SK-N-SH (cell line): Measurements from ENCODE around the gene DHX57. TPM values are rescaled to one million over a fixed set of nuclear protein-coding genes. Genes with fewer than 3 reads are reported as not detected.

ENCODE experiments used
- CTCF ChIA-PET: fragments of 300-600, 350-600 bp; formaldehyde crosslinking; extraction: SDS; loops from one replicate; lab custom pipeline; 2021; lab: Yijun Ruan, JAX
- POLR2A ChIA-PET: fragments of 350-600 bp; sonication (Branson Sonifier 250); formaldehyde crosslinking; extraction: SDS; loops from one replicate; lab custom pipeline; 2020; ENCODE audit warnings: antibody characterized with exemption, inconsistent platforms; lab: Yijun Ruan, JAX
- DNase-seq: peaks from one replicate; pipeline ENCODE4 v3.0.0; 2012
- H2AFZ ChIP-seq: fragments of 200-600 bp; sonication (generic); 2 replicates; pipeline ENCODE4 v1.8.1; 2016; ENCODE audit warnings: antibody characterized with exemption, mild to moderate bottlenecking, low read depth
- H3F3A ChIP-seq: fragments of 200-600 bp; sonication (generic); replicated peaks from 2 replicates; pipeline ENCODE3; 2016; ENCODE audit warnings: antibody characterized with exemption, mild to moderate bottlenecking; ENCODE audit not compliant: insufficient read depth
- H3K27ac ChIP-seq, 2 experiments: fragments of 200-500 bp in 1 of 2; fragments of 200-600 bp in 1 of 2; sonication (Bioruptor generic) in 1 of 2; sonication (generic), shearing (Covaris generic) in 1 of 2; 2 replicates each; pipeline versions ENCODE4 v1.5.1 to v1.6.1; 2014 to 2016; ENCODE audit warnings: low read depth in 2 of 2, inconsistent platforms in 1 of 2, low read length in 1 of 2, mild to moderate bottlenecking in 1 of 2, mixed read lengths in 1 of 2
- H3K27me3 ChIP-seq: fragments of 200-600 bp; sonication (generic), shearing (Covaris generic); 2 replicates; pipeline ENCODE4 v1.6.1; 2016; ENCODE audit warnings: mixed run types; ENCODE audit not compliant: insufficient read depth
- H3K36me3 ChIP-seq, 2 experiments: fragments of 200-500 bp in 1 of 2; fragments of 200-600 bp in 1 of 2; sonication (Bioruptor generic) in 1 of 2; sonication (generic) in 1 of 2; replicated peaks in 1 of 2; 2 replicates each; pipeline versions ENCODE3 to v1.5.1; 2014 to 2016; ENCODE audit warnings: low read length in 1 of 2, mild to moderate bottlenecking in 1 of 2; ENCODE audit not compliant: insufficient read depth in 2 of 2, control insufficient read depth in 1 of 2
- H3K4me1 ChIP-seq, 2 experiments: fragments of 200-500 bp in 1 of 2; fragments of 200-600 bp in 1 of 2; sonication (Bioruptor generic) in 1 of 2; sonication (generic), shearing (Covaris generic) in 1 of 2; 2 replicates each; pipeline versions ENCODE4 v1.5.1 to v1.6.1; 2014 to 2016; ENCODE audit warnings: low read depth in 1 of 2, low read length in 1 of 2, mixed run types in 1 of 2; ENCODE audit not compliant: insufficient read depth in 2 of 2, control insufficient read depth in 1 of 2
- H3K4me2 ChIP-seq: fragments of 200-600 bp; sonication (generic), shearing (Covaris generic); 2 replicates; pipeline ENCODE4 v1.6.1; 2017; ENCODE audit warnings: mixed run types
- H3K4me3 ChIP-seq, 2 experiments: fragments of 200-500 bp in 1 of 2; fragments of 200-600 bp in 1 of 2; sonication (Bioruptor generic) in 1 of 2; sonication (generic), shearing (Covaris generic) in 1 of 2; 2 replicates each; pipeline versions ENCODE4 v1.5.1 to v1.8.1; 2014 to 2016; ENCODE audit warnings: low read depth in 2 of 2, inconsistent platforms in 1 of 2, low read length in 1 of 2, mild to moderate bottlenecking in 1 of 2, mixed read lengths in 1 of 2, moderate library complexity in 1 of 2
- H3K79me2 ChIP-seq: fragments of 200-600 bp; sonication (generic); 2 replicates; pipeline ENCODE4 v1.8.1; 2017; ENCODE audit warnings: mild to moderate bottlenecking; ENCODE audit not compliant: insufficient read depth
- H3K9ac ChIP-seq: fragments of 200-600 bp; sonication (generic); 2 replicates; pipeline ENCODE4 v1.6.1; 2017; ENCODE audit warnings: mixed run types
- H3K9me2 ChIP-seq: fragments of 200-600 bp; sonication (generic); 2 replicates; pipeline ENCODE4 v1.6.1; 2017; ENCODE audit warnings: mixed run types
- H3K9me3 ChIP-seq: fragments of 200-600 bp; sonication (generic); 2 replicates; pipeline ENCODE4 v1.6.1; 2017; ENCODE audit warnings: mixed run types, mild to moderate bottlenecking, moderate library complexity
- H4K20me1 ChIP-seq: fragments of 200-600 bp; sonication (generic); 2 replicates; pipeline ENCODE4 v1.6.1; 2017; ENCODE audit warnings: mild to moderate bottlenecking, mixed run types; ENCODE audit not compliant: insufficient read depth
- EP300 ChIP-seq, 2 experiments: IDR thresholded peaks; 2 replicates each; pipeline versions ENCODE4 v1.4.0 to v1.6.1; 2012; ENCODE audit warnings: borderline replicate concordance in 1 of 2, low read depth in 1 of 2, low read length in 1 of 2
- EZH2phosphoT487 ChIP-seq: fragments of 200-600 bp; sonication (generic); IDR thresholded peaks from 2 replicates; pipeline ENCODE4 v1.6.1; 2017; ENCODE audit warnings: low read depth, mixed run types, mild to moderate bottlenecking, antibody characterized with exemption, moderate library complexity, borderline replicate concordance
- FOSL2 ChIP-seq: IDR thresholded peaks from 2 replicates; pipeline ENCODE4 v1.4.0; 2012; ENCODE audit warnings: low read depth, mild to moderate bottlenecking, moderate library complexity, borderline replicate concordance
- JUND ChIP-seq: IDR thresholded peaks from 2 replicates; pipeline ENCODE4 v1.4.0; 2012
- RAD21 ChIP-seq: IDR thresholded peaks from 2 replicates; pipeline ENCODE4 v1.6.1; 2012; ENCODE audit warnings: mild to moderate bottlenecking, low read length
- RCOR1 ChIP-seq: fragments of 150-350 bp; IDR thresholded peaks from 2 replicates; pipeline ENCODE4 v1.6.1; 2017; ENCODE audit warnings: antibody characterized with exemption, low read length
- RFX5 ChIP-seq: IDR thresholded peaks from 2 replicates; pipeline ENCODE4 v1.6.1; 2012; ENCODE audit warnings: mild to moderate bottlenecking, improper control_type of control experiment, low read length
- RXRA ChIP-seq: IDR thresholded peaks from 2 replicates; pipeline ENCODE4 v1.4.0; 2012; ENCODE audit warnings: low read depth, mild to moderate bottlenecking, borderline replicate concordance
- SMC3 ChIP-seq: IDR thresholded peaks from 2 replicates; pipeline ENCODE4 v1.6.1; 2012; ENCODE audit warnings: low read depth, low read length, improper control_type of control experiment
- TAF1 ChIP-seq: IDR thresholded peaks from 2 replicates; pipeline ENCODE4 v1.6.1; 2012; ENCODE audit warnings: low read depth, mild to moderate bottlenecking, low read length, moderate library complexity, borderline replicate concordance
- TCF12 ChIP-seq: IDR thresholded peaks from 2 replicates; pipeline ENCODE4 v1.4.0; 2012
- TEAD4 ChIP-seq: IDR thresholded peaks from 2 replicates; pipeline ENCODE4 v1.4.0; 2012; ENCODE audit warnings: mild to moderate bottlenecking, borderline replicate concordance; ENCODE audit not compliant: insufficient read depth
- YY1 ChIP-seq: IDR thresholded peaks from 2 replicates; pipeline ENCODE4 v1.4.0; 2012; ENCODE audit warnings: low read depth, mild to moderate bottlenecking
- ZBTB33 ChIP-seq: IDR thresholded peaks from 2 replicates; pipeline ENCODE4 v1.4.0; 2012; ENCODE audit warnings: low read depth, borderline replicate concordance
- WGBS: methylation state at CpG from one replicate; pipeline ENCODE4 v1.1.6; 2017; ENCODE audit warnings: low lambda C conversion rate; 5-methylcytosine and 5-hydroxymethylcytosine counted together
- polyA plus RNA-seq, 3 experiments: library from polyadenylated mRNA; depleted of rRNA; stranded (reverse); fragments of >200 nt; gene quantifications; 2 replicates each; pipeline ENCODE4 v1.2.3, GENCODE V29; 2012
- TF ChIP-seq, protein P1 (sequence below): IDR thresholded peaks from 2 replicates; pipeline ENCODE4 v1.4.0; 2012; ENCODE audit warnings: low read depth, borderline replicate concordance

DHX57 gene
- polyA plus RNA-seq, 1 of the 3 experiments (the other 2 are of a cell fraction) = 12.3 TPM

GRCh38 chr2:38905251-38905650 lies 29.5 kb upstream of the DHX57 start:
- Histone ChIP-seq H3K27me3 (no peaks in the 10 kb centered on the region), H3K27ac (no peak overlapping the region), H3K9me2 (no peaks in the 10 kb centered on the region), H4K20me1 (no peaks in the 10 kb centered on the region), H3K79me2 (no peaks in the 10 kb centered on the region), H2AFZ (no peak overlapping the region), H3K4me3 (no peak overlapping the region), H3F3A (no peaks in the 10 kb centered on the region), H3K9ac (no peak overlapping the region)
- CTCF ChIA-PET = interaction anchor here (0.5 to 1.1 kb wide), 2 partner anchors 70 to 98 kb away, joined by 3 read pairs; no protein-coding TSS in a partner anchor
- POLR2A ChIA-PET = no interaction called here
- 81% methylated on average over 2 of the region's 2 CpGs for whole genome bisulfite sequencing
- TF ChIP-seq TCF12 (no peak), JUND (no peak), FOSL2 (no peak), YY1 (no peak), RFX5 (no peak), EP300 (IDR thresholded peaks at IDR 0.05; ENCODE audit: borderline replicate concordance in 1 of 2, low read depth in 1 of 2, low read length in 1 of 2) (no peak), EZH2phosphoT487 (no peak), RCOR1 (no peak)
- TF ChIP-seq, all 33 proteins: peak for 0
- Histone ChIP-seq H3K9me3 (no peaks in the 10 kb centered on the region), H3K4me1 (peaks cover 0 to 17% of the 10 kb centered on the region in 2 experiments; a peak in 1 of 4 replicates), H3K4me2 (no peak overlapping the region), H3K36me3 (no peaks in the 10 kb centered on the region)
- no peak for DNase-seq

DNA sequence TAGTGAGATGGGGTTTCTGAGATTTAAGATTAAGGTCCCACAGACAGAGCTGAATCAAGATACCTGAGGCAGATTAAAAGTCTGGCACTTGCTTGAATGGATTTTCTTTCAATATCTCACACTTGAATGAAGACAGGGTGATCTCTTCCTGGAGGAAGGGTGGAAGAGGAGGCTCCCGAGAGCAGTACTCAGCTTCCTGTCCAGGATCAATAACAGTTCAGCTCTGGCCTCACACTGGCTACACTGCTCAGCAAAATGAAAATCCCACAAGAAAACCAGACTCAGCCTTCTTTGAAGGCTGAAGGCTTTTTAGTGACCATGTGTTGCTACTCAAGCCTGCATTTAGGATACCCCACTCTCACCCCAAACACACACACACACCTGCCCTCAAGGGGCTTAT lies 25.0 kb upstream of the DHX57 start:
- Histone ChIP-seq H3K9me3 (no peaks in the 10 kb centered on the region), H3K79me2 (no peaks in the 10 kb centered on the region)
- CTCF ChIA-PET = interaction anchor here (1.3 kb wide), 1 partner anchor 46 kb away, joined by 4 read pairs; no protein-coding TSS in a partner anchor

DNA sequence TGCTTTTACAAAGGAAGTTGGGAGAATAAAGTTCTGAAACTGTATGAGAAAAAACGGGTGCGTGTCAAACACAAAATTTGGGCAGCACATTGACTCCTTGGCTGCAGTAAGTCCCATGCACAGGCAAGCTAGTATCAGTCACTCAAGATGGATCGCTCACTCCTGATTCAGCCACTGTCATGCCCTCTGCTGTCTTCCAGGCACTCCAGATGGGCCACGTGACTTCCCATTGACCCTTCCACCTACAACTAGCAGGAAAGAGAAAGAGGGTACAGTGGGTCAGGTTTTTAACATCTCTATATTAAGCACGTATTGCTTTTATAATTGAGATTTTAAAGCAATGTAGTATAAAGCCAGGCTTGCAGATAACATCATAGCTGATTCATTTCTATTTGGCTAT lies 22.5 kb upstream of the DHX57 start:
- no peak overlapping the region for H3K9ac ChIP-seq
- peak overlapping the region; percentile 32; the same call in 1 of the 2 replicates for H3K4me2 ChIP-seq
- DNase-seq = no peak
- H3K9me2 ChIP-seq = no peaks in the 10 kb centered on the region
- H2AFZ ChIP-seq = no peak overlapping the region
- no peaks in the 10 kb centered on the region for H4K20me1 ChIP-seq
- H3K4me3 ChIP-seq = no peak overlapping the region
- 72% methylated on average over 5 of the region's 5 CpGs for WGBS
- H3K79me2 ChIP-seq = no peaks in the 10 kb centered on the region
- H3K4me1 ChIP-seq = no peaks in the 10 kb centered on the region
- H3F3A ChIP-seq = peaks cover 7% of the 10 kb centered on the region
- POLR2A ChIA-PET = no interaction called here
- TF ChIP-seq RXRA (no peak), YY1 (no peak), TAF1 (no peak), TEAD4 (no peak), SMC3 (no peak), ZBTB33 (no peak), RAD21 (no peak)
- TF ChIP-seq, protein P1, sequence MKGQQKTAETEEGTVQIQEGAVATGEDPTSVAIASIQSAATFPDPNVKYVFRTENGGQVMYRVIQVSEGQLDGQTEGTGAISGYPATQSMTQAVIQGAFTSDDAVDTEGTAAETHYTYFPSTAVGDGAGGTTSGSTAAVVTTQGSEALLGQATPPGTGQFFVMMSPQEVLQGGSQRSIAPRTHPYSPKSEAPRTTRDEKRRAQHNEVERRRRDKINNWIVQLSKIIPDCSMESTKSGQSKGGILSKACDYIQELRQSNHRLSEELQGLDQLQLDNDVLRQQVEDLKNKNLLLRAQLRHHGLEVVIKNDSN = peak; percentile 52; the same call in 1 of the 2 replicates
- no peaks in the 10 kb centered on the region for H3K27me3 ChIP-seq
- no peaks in the 10 kb centered on the region for H3K36me3 ChIP-seq
- H3K9me3 ChIP-seq = no peaks in the 10 kb centered on the region
- no peak overlapping the region for H3K27ac ChIP-seq
- CTCF ChIA-PET = interaction anchor here (2.0 kb wide), 1 partner anchor 49 kb away, joined by 7 read pairs; no protein-coding TSS in a partner anchor

More for the DNA sequence above, 25.0 kb upstream of the DHX57 start:
- Histone ChIP-seq H3K4me2 (no peak overlapping the region), H3K9ac (no peak overlapping the region), H3K27ac (no peak overlapping the region), H3K36me3 (no peaks in the 10 kb centered on the region), H3K27me3 (no peaks in the 10 kb centered on the region), H3K9me2 (no peaks in the 10 kb centered on the region), H3K4me3 (no peak overlapping the region), H3F3A (peaks cover 7% of the 10 kb centered on the region), H4K20me1 (no peaks in the 10 kb centered on the region), H3K4me1 (no peaks in the 10 kb centered on the region), H2AFZ (no peak overlapping the region)
- WGBS = 90% methylated on average over 1 of the region's 1 CpG
- no peak for DNase-seq
- POLR2A ChIA-PET = no interaction called here
- TF ChIP-seq TCF12 = no peak
- TF ChIP-seq, all 33 proteins: peak for 0
